Fibroblast of peridontal ligament (primary cell): ENCODE data around the gene SLC30A4.
"Not testable (repeated sequence)": the region's sequence is repeated elsewhere in the genome, so short reads cannot be mapped to it uniquely, and the experiment has no call there.

Source experiments
- DNase-seq: peaks from one replicate; pipeline ENCODE4 v3.0.0-alpha.2; 2010; ENCODE audit errors: extremely low read depth

SLC30A4 gene

DNA sequence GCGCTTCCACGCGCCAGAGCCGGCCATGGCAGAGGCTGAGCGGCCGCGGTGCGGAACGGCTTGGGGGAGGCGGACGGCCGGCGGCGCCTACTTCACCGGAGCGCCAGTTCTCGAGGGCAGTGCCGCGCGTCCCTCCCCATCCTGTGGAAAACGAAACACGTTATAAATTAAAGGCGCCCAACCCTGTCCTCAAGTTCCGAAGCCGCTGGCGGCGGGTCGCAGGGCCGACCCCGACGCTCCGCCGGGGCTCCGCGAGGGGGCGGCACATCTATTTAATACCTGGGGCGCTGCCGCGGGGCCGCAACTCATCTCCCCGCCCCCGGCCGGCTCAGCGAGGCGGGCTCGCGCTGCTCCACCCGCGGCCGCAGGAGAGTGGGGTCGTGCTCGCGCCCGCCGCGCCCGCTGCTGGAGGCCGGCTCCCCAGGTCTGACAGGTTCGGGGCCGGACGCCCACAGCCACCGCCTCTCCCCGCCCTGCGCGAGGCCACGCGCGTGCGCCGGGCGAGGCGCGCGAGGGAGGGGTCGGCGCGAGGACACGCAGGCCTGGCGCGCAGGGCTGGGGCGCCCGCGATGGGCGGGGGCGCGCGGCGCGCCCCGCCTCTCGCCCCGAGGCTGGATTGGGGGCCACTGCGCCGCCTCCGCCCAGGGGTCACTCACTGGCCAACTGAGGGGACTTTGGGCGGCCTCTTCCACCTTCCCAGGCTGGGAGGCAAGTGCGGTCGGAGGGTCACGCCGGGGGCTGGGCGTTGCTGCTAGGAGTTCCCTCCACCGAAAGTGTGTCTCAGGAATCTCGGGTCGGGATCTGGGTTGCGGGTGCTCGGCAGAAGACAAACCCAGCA is at the start of gene SLC30A4:
Gene SLC30A4, minus strand, starts transcription at position 428 of the 838 bp plus-strand sequence. Its CDS starts 401 bp downstream, at position 27.
- peak; percentile 44 for DNase-seq

- DNase-seq: no peak
Measured at GRCh38 chr15:45555934-45556608, 33.5 kb upstream of the SLC30A4 start.

DNA sequence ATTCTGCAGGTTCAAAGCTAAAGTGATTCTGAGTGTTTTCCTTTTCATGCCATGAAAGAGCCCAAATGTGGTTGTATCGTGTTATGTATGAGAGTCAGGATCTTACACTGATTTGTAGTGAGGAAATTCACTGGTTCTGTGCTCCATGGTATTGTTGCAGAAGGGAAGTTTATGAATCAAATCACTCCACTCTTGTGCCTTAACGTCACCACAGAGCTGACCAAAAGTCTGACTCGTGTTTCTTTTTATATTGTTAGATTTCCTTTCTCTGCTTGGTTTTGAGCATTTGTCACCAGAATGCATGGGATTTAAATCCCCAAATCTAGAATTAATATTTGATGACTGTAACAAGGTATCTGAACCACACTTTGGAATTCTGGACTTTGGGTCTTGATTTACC is 29.1 kb upstream of the SLC30A4 start:
- DNase-seq: peak; percentile 8

DNA sequence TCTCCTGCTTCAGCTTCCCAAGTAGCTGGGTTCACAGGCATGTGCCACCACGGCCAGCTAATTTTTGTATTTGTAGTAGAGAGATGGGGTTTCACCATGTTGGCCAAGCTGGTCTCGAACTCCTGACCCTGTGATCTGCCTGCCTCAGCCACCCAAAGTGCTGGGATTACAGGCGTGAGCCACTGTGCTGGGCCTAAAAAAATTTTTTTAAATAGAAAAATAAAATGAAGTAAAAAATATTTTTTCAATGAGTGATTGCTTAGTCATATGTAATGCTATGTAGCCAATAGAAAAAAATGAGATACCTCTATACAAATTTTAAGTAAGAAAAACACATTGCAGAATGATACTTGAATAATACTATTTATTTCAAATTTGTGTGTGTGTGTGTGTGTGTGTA is 27.9 kb upstream of the SLC30A4 start:
- DNase-seq: peak; percentile 16

DNA sequence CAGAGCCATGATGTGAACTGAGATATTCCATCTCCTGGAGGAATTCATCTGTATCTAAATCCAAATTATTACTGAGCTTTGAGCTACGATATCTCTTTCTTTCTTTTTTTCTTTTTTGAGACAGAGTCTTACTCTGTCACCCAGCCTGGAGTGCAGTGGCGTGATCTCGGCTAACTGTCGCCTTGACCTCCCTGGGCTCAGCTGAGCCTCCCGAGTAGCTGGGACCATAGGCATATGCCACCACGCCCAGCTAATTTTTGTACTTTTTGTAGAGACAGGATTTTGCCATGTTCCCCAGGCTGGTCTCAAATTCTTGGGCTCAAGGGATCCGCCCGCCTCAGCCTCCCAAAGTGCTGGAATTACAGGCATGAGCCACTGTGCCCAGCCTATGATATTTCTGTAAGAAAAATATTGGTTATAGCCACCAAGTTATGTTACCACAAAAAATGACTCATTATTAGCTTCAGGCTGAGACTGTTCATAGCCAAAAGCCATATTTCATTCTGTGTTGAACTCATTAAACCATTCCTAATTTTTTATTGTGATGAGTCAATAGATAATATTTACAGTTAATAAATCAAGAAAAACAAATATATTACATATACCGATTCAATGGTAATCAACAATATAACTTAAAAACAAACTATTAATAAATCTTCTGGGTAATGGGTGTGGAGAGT is 27.1 kb upstream of the SLC30A4 start:
- DNase-seq: peak; percentile 5

DNA sequence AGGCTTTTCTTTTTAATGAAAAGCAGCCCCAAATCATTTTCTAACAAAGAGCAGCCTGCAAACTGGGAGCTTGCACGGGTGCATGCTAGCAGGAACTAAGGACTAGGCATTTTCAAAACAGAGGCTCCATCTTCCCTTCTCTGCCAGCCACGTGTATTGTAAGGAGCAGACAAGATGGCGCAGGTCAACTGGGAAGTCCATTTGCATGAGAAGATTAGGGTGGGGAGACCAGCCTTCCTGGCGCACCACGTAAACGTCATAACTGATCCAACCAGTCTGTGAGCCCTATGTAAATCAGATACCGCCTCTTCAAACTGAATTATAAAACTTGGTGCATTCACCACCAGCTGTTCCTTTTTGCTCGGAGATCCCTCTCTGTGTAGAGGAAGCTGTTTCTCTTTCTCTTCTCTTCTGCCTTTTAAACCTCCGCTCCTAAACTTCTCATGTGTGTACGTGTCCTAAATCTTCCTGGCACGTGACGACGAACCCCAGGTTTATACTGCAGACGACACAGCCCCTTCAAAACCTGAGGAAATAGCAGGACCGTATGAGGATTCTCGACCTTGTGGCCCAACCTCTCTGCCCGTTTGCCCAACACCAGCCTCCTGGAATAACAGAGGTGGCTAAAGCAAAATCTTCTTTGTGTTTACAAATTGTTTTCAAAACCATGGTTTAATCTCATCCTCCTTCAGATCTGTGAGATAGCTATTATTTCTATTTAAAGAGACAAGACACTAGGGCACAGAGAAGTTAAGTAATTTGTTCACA is 26.4 kb upstream of the SLC30A4 start:
- no peak for DNase-seq

DNA sequence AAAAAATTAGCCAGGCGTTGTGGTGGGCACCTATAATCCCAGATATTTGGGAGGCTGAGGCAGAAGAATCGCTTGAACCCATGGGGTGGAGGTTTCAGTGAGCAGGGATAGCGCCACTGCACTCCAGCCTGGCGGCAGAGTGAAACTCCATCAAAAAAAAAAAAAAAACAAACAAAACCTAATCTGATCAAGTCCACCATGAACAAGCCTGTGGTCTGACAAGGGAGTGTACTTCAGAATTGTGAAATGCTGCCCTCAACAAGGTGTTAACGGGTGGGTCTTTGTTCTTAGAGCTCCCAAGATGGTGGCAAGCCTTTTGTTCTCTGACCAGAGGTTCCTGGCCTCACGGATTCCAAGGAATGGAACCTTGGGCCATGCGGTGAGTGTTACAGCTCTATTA is 24.2 kb upstream of the SLC30A4 start:
- no peak for DNase-seq

DNA sequence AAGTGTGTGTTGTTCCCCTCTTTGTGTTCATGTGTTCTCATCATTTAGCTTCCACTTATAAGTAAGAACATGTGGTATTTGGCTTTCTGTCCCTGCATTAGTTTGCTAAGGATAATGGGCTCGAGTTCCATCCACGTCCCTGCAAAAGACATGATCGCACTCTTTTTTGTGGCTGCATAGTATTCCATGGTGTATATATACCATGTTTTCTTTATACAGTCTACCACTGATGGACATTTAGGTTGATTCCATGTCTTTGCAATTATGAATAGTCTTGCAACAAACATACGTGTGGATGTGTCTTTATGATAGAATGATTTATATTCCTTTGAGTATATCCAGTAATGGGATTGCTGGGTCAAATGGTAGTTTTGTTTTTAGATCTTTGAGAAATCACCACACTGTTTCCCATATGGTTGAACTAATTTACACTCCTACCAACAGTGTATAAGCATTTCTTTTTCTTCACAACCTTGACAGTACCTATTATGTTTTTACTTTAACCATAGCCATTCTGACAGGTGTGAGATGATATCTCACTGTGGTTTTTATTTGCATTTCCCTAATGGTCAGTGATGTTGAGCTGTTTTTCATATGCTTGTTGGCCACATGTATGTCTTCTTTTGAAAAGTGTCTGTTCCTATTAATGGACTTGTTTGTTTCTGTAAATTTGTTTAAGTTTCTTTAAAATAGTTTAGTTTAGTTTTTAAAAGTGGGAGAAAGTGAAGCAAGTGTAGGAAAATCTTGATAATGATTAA is 21.9 kb upstream of the SLC30A4 start:
- no peak for DNase-seq

DNA sequence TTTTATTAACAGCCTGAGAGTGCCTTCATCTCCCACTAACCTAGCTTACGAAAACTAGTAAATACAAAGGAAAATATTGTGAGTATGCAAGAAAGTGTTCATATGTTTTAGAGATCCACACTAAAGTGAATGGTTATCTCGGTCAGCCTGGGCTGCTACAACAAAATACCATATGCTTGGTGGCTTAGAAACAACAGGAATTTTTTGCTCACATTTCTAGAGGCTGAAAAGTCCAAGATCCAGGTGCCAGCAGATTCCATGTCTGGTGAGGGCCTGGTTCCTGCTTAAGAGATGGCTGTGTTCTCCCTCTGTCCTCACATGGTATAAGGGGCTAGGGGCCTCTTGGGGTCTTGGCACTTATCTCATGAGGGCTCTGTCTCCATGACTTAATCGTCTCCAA is 20.5 kb upstream of the SLC30A4 start:
- DNase-seq: no peak

- DNase-seq: no peak
Measured at GRCh38 chr15:45540531-45540930, 18.0 kb upstream of the SLC30A4 start.

GRCh38 chr15:45539680-45540079 is 17.1 kb upstream of the SLC30A4 start:
- no peak for DNase-seq

GRCh38 chr15:45536934-45537333 is 14.4 kb upstream of the SLC30A4 start:
- no peak for DNase-seq

DNA sequence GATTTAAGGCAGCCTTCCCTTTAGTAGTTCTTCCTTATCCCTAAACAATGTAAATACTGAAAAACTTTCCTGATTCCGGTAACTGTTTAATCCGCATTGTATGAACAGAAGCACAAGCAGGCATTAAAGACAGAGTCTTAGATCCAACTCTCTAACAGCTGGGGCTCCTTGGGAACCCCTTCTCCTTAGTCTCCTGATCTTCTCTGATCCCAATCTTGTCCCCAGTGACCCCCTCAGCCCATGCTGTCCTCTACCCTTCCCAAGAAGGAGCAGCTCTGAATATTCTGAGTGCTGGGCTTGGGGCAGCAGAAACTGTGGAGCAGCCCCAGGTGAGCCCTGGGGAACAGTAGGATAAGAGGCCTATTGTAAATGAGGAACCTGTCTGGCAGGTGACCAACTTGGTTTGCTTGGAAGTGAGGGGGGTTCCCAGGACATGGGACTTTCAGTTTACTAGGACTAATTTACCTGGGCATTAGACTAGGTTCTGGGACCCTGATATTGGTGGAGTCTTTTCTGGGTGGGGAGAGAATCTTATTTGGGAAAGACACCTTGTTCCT is 13.0 kb upstream of the SLC30A4 start:
- no peak for DNase-seq

DNA sequence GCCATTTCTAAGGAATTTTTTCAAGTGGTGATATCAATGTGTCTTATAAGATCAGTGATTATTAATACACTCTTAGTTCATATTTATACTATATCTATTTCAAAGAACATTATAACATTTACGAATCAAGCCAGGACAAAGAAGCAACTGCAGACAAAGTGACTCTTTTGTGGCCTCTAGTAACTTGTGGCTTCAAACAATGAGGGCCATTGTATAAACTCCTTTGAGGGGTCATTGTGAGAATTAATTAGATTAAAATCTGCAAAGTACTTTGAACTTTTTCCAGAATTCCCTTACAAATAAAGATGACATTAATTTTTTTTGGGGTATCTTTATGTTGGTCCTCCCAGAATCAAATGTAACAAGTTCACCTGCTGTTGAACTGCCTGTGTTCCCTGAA is 12.3 kb upstream of the SLC30A4 start:
- DNase-seq: no peak

DNA sequence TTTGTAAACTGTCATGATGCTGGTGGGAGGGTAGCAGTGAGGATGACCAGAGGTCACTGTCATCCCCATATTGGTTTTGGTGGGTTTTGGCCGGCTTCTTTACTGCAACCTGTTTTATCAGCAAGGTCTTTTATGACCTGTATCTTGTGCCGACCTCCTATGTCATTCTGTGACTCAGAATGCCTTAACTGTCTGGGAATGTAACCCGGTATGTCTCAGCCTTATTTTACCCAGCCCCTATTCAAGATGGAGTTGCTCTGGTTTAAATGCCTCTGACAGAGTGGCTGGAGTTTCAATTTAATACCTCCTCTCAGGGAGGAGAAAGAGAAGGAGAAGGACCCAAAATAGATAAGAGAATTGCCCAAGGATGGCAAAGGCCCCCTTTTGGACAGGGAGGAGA is 10.3 kb upstream of the SLC30A4 start:
- not testable (repeated sequence) for DNase-seq

GRCh38 chr15:45529613-45530012 is 7.1 kb upstream of the SLC30A4 start:
- no peak for DNase-seq

DNA sequence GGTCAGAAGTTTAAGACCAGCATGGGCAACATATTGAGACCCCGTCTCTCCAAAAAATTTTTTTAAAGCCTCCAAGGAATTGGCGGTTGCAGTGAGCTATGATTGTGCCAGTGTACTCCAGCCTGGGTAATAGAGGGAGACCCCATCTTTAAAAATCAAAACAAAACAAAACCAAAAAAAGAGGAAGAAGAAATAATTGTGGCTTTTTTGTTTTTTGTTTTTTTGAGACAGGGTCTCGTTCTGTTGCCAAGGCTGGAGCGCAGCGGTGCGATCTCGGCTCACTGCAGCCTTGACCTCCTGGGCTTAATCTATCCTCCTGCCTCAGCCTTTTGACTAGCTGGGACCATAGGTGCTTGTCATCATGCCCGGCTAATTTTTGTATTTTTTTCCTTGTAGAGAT is 4.5 kb upstream of the SLC30A4 start:
- DNase-seq: no peak

DNA sequence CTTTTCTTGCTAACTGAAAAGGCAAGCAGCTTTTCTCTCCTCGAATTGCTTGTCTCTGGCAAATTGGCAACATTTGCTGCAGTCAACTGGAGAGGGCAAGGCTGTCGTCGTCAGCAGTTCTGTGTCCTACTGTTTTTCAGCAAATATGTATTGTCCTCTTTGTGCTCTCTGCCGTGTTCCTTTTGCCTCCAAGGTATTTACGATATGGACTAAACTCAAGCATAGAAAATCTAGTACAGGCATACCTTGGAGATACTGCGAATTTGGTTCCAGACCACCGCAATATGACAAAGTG is 558 bp upstream of the SLC30A4 start:
- peak; percentile 44 for DNase-seq

DNA sequence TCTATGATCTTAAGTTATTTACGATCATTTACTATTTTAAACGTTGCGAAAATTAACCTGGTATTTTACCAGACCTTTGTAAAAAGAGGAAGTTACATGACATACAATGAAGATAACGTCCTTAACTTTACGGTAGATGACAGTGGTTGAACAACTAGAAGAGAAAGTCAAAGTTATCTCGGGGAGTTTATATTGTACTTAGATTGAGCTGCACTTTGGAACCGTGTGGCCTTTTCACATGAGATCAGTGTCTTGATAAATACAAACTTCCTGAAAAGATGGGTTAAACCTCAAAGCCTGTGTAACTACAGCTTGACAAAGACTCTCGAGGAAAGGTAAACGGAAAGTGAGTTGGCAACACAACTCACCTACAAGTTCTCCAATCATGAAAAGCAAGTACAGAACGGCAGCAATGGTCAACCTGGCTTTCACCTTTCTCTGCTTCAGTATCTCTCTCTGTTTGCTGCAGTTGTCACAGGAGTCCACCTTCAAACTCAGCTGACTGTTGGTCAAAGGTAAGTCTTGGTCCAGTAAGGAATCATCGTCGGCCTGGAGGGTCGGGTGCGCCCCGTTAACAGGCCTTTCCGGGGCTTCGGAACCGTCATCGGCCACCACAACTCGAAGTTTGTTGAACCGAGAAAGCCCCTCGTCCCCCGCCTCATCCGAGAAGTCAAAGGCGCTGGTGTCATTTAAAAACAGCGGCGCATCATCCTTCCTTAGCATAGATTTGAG is 793 bp downstream of the SLC30A4 start:
- peak; percentile 21 for DNase-seq

DNA sequence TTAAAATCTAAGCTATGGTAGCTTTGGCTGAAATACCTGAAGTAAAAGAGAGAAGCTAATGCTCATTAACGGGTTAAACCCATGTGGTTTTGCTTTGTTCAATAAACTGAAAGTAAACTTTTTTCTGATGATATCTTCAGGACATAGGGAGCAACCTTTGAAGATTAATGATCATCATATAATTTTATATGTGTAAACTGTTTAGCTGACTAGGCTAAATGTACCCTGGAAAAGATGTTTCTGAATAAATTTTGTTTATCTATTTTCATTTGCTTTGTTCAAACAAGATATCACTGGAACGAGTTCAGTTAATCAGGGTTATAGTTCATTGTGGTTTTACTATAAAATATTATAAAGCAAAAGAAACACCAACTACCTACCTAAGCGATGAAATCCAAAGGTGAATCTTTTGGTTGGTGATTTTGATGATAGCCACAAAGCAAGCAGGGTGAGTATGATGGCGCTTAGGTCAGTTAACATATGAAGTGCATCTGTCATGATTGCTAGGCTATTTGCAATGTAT is 11.7 kb downstream of the SLC30A4 start:
- no peak for DNase-seq
